GM18951 (cell line): ENCODE measurements around the gene PPP4R3B.
"Not testable (repeated sequence)": the region's sequence is repeated elsewhere in the genome, so short reads cannot be mapped to it uniquely, and the experiment has no call there.

Experiments
- POLR2A ChIP-seq: IDR thresholded peaks from 4 replicates; pipeline ENCODE4 v1.6.1; 2011; ENCODE audit warnings: mild to moderate bottlenecking; ENCODE audit not compliant: insufficient read length, insufficient read depth; ENCODE audit errors: extremely low read depth
- in situ Hi-C: fragments of 300-500 bp; cut with MboI; formaldehyde crosslinking; loops from one replicate; pipeline ENCODE4 v1.12.0; 2022; ENCODE audit warnings: low sequenced_read_pairs, mixed read lengths, inconsistent platforms; ENCODE audit not compliant: unreplicated experiment

PPP4R3B gene

DNA sequence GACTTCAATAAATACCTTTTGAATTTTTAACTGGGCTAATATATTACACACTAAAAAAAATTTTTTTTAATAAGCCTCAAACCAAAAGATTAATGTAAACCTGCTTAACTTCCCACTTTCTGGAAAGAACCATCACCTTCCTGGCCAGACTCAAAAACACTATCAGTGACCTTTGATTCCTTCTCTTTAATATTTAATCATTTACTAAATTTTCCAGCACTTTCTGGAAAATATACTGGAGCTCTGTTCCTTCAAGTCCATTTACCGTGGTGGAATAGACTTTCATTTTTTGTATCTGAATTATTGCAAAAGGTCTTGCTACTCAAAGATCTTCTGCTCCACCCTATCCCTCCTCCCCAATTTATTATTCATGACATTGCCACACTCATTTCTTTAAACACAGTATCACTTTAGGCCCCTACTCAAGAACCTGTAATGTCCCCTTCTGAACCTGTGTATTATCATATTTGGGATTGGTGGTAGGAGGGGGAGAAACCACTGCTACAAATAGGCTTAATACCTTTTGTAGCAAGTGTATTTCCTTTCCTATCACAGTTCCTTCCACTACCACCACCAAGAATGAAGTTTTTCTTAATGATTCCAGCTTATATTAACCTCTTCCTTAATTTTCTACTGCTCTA is 7.4 kb downstream of the PPP4R3B start:
- in situ Hi-C loops: no loop called here
- no peak for TF ChIP-seq POLR2A

DNA sequence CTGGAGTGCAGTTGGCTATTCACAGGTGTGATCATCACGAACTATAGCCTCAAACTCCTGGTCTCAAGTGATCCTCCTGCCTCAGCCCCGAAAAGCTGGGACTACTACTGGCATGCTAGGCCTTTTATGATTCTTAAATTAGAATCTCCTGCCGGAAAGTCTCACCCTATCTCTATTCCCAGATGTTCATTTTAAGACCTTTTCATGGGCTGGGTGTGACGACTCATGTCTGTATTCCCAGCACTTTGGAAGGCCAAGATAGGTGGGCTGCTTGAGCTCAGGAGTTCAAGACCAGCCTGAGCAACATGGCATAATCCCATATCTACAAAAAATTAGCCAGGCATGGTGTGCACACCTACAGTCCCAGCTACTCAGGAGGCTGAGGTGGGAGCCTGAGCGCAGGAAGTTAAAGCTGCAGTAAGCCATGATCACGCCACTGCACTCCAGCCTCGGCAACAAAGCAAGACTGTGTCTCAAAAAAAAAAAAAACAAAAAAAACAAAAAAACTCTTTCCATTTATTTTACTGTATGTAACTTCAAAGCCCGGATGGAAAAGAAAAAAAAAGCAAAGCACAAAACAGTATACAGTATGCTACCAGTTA is 8.1 kb downstream of the PPP4R3B start:
- in situ Hi-C loops: no loop called here
- TF ChIP-seq POLR2A: no peak

DNA sequence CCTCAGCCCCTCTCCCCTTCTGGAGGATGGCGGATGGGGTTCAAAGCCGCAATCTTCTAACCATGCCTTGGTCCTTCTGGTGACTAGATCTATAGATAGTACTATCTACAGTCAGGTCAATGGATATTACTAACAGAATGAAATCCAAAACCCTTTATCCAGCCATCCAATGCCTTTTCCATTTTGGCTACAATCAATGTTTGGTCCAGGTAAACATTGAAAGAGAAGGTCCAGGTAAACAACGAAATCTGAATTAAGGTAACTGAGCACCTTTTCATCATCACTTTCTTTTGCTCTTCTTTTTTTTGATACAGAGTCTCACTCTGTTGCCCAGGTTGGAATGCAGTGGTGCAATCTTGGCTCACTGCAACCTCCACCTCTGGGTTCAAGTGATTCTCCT is 9.7 kb downstream of the PPP4R3B start:
- in situ Hi-C loops: no loop called here
- TF ChIP-seq POLR2A: no peak

DNA sequence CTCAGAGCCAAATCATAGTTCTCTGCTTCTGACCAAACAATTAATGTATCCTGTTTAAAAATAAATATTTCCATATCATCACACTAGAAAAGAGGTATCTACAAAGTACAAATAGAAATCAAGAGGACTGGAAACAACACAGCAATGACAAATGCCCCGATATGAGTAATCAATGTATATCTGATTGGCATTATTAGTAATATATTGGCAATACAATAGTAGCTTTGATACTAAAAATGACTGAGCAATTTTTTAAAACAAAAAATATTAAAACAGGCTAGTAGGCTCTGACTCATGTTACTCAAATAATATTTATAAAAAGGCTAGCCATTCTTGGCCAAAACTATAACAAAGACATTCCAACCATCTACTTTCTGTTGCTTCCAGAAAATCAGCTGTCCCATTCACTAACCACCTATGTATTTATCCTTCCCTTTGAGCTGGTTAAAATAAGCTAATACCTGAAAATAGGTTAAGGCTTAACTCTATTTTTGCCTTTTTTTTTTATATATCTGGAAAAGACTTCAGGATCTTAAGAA is 13.3 kb downstream of the PPP4R3B start:
- in situ Hi-C loops: no loop called here
- no peak for TF ChIP-seq POLR2A

DNA sequence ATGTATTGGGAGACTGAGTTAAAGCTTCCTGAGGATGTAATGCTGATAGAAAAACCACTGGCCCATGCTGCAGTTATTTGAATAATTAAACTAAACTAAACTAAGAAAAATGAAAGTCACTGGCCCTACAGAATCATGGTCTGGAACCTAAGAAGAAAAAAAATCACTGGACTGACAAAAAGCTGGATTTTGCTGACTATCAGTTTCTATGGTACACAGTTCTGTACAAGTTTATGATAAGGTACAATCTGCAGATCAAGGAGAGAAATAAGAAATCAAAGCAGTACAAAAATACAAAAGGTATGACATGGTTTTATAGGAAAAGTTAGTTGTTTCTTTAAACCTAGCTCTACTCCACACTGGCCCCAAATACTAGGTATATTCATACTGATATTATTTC is 15.6 kb downstream of the PPP4R3B start:
- in situ Hi-C loops: no loop called here
- no peak for TF ChIP-seq POLR2A

DNA sequence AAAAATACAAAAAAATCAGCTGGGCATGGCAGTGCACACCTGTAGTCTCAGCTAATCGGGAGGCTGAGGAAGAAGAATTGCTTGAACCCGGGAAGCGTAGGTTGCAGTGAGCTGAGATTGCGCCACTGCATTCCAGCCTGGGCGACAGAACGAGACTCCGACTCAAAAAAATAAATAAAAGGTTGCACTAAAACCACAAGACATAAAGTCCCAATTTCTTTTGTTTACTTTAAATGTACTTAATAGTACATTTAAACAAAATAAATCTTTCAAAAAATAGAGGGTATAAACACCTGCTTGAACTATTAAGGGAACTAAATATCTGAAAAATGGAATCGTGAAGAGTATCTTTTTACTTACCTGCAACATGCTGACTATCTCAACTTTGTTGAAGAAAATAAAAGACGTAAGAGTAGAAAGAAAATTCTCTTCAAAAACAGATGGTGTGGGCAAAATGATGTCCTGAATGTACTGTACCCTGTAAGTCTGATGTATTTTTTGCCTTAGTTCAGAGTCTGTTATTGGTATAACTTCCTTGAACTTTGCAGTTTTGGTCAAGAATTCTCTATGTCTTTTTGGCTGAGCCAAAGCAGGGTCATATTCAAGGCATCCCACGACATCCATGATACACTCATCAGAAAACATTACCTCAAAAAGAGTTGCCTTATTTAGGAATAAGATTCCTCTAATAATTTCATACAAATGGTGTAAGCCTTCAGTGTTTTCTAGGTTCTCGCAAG is 19.2 kb downstream of the PPP4R3B start:
- in situ Hi-C loops: no loop called here
- no peak for TF ChIP-seq POLR2A

DNA sequence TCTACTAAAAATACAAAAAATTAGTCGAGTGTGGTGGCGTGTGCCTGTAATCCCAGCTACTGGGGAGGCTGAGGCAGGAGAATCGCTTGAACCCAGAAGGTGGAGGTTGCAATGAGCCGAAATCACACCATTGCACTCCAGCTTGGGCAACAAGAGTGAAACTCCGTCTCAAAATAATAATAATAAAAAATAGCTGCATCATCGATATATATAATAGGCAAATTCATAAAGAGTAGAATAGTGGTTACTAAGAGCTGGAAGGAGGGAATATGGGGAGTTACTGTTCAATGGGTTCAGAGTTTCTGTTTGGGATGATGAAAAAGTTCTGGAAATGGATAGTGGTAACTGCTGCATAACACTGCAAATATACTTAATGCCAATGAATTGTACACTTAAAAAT is 20.6 kb downstream of the PPP4R3B start:
- in situ Hi-C loops: not testable (repeated sequence)

DNA sequence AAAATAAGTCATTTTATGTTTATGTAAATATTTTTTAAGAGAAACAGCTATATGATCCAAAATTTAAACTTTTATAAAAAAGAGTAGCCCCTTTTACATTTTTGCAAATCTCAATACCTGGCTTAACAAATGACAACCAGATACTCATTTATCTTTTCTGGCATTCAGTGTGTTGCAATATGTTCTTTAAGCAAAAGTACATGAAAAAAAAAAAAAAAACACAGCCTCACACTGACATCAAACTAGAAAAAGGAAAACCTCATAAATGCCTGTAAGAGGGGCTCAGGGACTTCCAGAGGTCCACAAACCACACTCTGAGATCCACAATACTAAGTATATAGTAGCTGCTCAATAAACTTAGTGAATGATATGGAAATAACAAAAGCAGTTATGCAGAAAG is 21.9 kb downstream of the PPP4R3B start:
- in situ Hi-C loops: no loop called here
- TF ChIP-seq POLR2A: no peak

DNA sequence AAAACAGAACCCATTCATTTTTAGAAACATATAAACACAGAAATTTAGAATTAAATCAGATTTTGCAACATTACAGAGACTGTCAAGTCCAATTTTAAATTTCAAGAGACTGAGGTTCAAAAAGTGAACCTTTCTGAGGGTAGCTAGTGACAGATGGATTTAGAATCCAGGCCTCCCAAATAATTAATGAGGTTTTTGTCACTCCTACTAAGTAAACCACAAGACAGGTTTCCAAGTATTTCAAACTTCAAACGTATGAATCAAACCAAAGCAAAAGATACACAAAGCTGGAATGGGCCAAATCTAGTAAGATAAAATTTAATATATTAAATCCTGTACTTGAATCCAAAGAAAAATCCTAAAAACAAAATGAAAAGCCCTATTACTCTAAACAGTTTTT is 25.3 kb downstream of the PPP4R3B start:
- TF ChIP-seq POLR2A: no peak
- in situ Hi-C loops: no loop called here

DNA sequence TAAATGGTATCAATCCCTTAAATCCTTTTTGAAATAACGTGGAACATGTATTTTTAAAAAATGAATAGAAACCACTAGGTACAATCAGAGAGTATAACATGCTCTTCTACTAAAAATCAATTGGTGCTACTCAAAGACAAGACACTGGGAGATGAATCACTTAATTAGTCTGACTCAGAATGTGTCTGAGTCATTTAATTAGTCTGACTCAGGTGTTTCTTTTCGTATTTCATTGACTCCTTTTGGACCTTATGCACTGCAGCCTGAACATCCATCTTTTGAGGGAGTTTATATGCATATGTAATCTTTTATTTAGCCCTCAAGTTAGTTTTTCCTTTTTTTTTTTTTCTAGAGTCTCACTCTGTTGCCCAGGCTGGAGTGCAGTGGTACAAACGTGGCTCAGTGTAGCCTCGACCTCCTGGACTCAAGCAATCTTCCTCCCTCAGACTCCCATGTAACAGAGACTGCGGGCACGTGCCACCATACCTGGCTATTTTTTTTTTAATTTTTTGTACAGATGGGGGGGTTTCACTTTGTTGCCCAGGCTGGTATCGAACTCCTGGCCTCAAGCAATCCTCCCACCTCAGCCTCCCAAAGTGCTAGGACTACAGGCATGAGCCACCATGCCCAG is 26.5 kb downstream of the PPP4R3B start:
- in situ Hi-C loops: no loop called here

DNA sequence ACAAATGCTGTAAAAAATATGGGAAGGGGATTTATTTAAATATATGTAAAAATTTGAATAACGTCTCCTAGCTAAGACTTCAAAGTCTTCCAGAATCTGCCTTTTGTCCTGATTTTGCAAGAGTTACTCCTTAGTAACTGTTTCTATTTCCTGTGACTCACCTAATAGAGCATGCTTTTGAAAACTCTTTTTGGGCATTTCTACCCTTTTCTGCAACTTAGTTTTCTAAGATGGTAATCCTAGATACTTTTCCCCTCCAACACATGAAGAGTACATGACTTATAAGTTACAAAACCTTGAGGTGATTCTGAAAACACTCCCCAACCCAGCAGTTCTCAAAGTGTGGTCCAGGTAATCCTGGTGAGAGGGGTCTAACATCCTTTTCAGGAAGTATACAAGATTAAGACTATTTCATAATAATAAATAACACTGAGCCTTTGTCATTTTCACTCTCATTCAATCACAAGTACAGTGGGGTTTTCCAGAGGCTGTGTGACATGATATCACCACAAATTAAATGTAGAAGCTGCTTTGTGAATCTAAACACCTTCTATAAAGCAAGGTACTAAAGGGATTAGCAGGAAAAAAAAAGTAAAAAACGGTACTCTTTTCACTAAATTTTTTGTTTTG is 31.9 kb downstream of the PPP4R3B start:
- no peak for TF ChIP-seq POLR2A
- in situ Hi-C loops: no loop called here

More for the DNA sequence above, 26.5 kb downstream of the PPP4R3B start:
- TF ChIP-seq POLR2A: no peak

DNA sequence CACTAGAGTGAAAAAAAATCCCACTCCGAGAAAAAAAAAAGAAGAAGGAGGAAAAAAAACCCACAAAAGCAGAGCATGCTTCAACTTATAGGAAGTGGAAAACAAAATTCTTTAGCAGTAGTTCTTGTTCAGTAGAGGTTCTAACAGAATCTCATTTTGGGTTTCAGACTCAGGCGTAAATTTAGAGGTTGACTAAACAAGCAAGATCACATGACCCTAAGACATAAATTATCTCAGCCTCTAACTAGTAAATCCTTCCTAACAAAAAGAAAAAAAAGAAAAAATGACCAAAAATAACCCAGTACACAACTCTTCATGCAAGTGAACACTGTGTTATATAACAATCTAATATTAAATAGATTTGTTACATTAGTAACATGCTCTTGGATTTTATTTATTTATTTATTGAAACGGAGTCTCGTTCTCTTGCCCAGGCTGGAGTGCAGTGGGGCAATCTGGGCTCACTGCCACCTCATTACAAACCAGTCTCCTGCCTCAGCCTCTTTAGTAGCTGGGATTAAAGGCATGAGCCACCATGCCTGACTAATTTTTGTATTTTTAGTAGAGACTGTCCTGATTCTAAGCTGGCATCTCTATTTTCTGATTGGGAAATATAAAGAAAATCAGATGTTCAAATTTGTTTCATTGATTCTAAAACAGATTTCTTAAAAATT is 35.4 kb downstream of the PPP4R3B start:
- in situ Hi-C loops: no loop called here
- TF ChIP-seq POLR2A: no peak

DNA sequence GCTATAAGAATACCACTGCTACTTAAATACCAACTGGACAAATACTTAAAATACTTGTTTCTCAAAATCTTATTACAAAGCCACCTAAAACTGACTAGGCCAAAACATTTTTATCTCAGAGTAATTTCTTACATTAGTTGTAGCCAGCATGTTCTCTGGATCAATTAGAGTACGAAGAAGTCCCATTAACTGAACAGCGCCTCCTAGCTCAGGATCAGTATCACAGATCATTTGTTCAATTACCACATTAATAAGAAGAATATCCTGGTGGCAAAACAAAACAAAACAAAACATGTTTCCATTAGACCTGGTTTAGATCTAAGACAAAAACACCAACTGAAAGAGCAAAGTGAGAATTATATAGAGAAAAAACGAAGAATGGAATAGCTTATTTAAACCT is 36.0 kb downstream of the PPP4R3B start:
- in situ Hi-C loops: no loop called here
- no peak for TF ChIP-seq POLR2A

DNA sequence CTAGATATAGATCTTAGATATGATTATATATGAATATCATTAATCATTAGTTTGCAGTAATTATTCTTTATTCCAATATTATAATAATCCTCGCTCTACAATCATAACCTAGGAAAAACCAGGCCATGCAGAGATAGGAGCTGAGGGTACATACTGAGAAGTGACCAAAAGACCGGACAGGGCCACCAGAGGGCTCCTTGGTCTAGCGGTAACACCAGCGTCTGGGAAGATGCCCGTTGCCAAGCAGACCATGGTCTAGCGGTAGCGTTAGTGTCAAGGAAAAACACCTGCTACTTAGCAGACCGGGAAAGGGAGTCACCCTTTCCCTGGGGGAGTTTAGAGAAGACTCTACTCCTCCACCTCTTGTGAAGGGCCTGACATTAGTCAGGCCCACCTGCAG is 48.4 kb downstream of the PPP4R3B start:
- in situ Hi-C loops: not testable (repeated sequence)
